Hair follicular keratinocyte (primary cell): Measurements from ENCODE around the gene TRIM27. TPM values are rescaled to one million over a fixed set of nuclear protein-coding genes. Genes with fewer than 3 reads are reported as not detected.

Experiments
- total RNA-seq: library from RNA; depleted of rRNA; stranded (reverse); fragments of >200 nt; gene quantifications from 2 replicates; pipeline ENCODE4 v1.2.3, GENCODE V29; 2015

The TRIM27 gene, protein sequence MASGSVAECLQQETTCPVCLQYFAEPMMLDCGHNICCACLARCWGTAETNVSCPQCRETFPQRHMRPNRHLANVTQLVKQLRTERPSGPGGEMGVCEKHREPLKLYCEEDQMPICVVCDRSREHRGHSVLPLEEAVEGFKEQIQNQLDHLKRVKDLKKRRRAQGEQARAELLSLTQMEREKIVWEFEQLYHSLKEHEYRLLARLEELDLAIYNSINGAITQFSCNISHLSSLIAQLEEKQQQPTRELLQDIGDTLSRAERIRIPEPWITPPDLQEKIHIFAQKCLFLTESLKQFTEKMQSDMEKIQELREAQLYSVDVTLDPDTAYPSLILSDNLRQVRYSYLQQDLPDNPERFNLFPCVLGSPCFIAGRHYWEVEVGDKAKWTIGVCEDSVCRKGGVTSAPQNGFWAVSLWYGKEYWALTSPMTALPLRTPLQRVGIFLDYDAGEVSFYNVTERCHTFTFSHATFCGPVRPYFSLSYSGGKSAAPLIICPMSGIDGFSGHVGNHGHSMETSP
- 62.6 and 67.9 TPM in 2 replicates for total RNA-seq

DNA sequence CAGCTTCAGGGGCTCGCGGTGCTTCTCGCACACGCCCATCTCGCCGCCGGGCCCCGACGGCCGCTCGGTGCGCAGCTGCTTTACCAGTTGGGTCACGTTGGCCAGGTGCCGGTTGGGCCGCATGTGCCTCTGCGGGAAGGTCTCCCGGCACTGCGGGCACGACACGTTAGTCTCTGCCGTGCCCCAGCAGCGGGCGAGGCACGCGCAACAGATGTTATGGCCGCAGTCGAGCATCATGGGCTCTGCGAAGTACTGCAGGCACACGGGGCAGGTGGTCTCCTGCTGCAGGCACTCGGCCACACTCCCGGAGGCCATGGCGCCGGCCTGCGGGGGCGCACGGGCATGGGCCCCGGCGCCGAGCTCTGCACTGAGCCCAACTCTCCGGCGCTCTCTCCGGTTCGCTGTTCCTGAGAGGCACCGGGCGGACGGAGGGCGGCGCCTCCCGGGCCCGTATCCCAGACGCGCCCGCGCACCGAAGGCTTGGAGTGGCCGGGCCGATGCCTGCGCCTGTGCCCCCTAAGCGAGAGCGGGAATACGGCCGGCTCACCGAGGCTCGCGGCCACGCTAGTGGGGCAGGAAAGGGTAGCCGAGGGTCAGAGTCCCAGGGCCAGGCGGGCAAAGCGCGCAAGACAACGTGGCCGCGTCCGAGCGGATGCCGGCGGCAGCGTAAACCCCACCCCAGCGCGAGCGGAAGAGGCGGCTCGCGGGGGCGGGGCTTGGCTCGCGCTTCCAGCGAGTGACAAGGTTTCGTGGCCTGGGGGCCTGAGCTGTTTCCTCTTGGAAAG, at the start of gene TRIM27:
TSS of gene TRIM27 (minus strand) at position 668 of the 785 bp plus-strand sequence. CDS start at position 315, 353 bp downstream.

Other genes starting within 250 kb of the TRIM27 start
- gene ZNF311, start 81.3 kb upstream of the TRIM27 start, total RNA-seq = 0.84 and 1.6 TPM in 2 replicates
- not detected in 2 replicates for gene OR2W1, start 121.2 kb upstream of the TRIM27 start, total RNA-seq
- gene OR2B3, start 163.3 kb upstream of the TRIM27 start, total RNA-seq = not detected in 2 replicates
- not detected in 2 replicates for gene OR2J1, start 175.5 kb upstream of the TRIM27 start, total RNA-seq
- not detected in 2 replicates for gene OR2J3, start 184.1 kb upstream of the TRIM27 start, total RNA-seq
- not detected in 2 replicates for gene OR2J2, start 246.9 kb upstream of the TRIM27 start, total RNA-seq